IPS-15b (cell line): ENCODE results near the gene ZNF780A.

ENCODE experiments used
- H3K27me3 ChIP-seq: one replicate; pipeline ENCODE4 v1.6.1; 2013; ENCODE audit warnings: low read length; ENCODE audit not compliant: control insufficient read depth, insufficient read depth
- H3K36me3 ChIP-seq: one replicate; pipeline ENCODE4 v1.6.1; 2013; ENCODE audit warnings: low read length; ENCODE audit not compliant: control insufficient read depth, insufficient read depth
- H3K4me1 ChIP-seq: one replicate; pipeline ENCODE4 v1.6.1; 2013; ENCODE audit warnings: mild to moderate bottlenecking, low read length; ENCODE audit not compliant: control insufficient read depth, insufficient read depth
- H3K4me3 ChIP-seq: one replicate; pipeline ENCODE4 v1.5.1; 2013; ENCODE audit warnings: low read depth, low read length
- H3K9ac ChIP-seq: one replicate; pipeline ENCODE4 v1.6.1; 2013; ENCODE audit warnings: low read depth, mild to moderate bottlenecking, low read length
- H3K9me3 ChIP-seq: one replicate; pipeline ENCODE4 v1.6.1; 2013; ENCODE audit warnings: mild to moderate bottlenecking, low read length; ENCODE audit not compliant: control insufficient read depth, insufficient read depth

The ZNF780A gene

DNA sequence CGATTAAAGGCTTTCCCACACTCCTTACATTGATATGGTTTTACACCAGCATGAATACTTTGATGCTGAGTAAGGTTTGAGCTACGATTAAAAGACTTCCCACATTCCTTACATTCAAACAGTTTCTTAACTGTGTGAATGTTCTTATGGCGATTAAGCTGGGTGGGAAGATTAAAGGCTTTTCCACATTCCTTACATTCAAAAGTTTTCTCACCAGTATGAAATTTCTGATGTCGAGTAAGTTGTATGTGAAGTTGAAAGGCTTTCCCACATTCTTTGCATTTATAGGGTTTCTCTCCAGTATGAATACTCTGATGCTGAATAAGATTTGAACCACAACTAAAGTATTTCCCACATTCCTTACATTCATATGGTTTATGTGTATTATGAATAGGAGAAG, 54.7 kb downstream of the ZNF780A start:
- Histone ChIP-seq H3K36me3 (no peaks in the 10 kb centered on the region), H3K9ac (no peak overlapping the region), H3K4me3 (no peak overlapping the region), H3K4me1 (no peaks in the 10 kb centered on the region), H3K9me3 (peaks cover 37% of the 10 kb centered on the region), H3K27me3 (no peaks in the 10 kb centered on the region)

GRCh38 chr19:40033989-40034560, 56.7 kb downstream of the ZNF780A start:
- Histone ChIP-seq H3K27me3 (no peaks in the 10 kb centered on the region), H3K4me1 (no peaks in the 10 kb centered on the region), H3K9me3 (peaks cover 41% of the 10 kb centered on the region), H3K9ac (no peak overlapping the region), H3K36me3 (no peaks in the 10 kb centered on the region), H3K4me3 (no peak overlapping the region)

DNA sequence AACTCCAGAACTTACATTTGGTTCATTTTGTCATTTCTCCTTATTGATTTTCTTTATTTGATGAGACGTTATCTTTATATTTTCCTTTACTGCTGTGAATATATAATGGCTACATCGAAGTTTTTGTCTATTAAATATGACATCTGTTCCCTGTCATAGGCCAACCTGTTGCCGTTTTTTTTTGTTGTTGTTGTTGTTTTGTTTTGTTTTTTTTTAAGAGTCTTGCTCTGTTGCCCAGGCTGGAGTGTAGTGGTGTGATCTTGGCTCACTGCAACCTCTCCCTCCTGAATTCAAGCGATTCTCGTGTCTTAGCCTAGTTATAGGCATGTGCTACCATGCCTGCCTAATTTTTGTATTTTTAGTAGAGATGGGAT, 64.2 kb downstream of the ZNF780A start:
- no peak overlapping the region for H3K4me3 ChIP-seq
- peaks cover 21% of the 10 kb centered on the region for H3K9me3 ChIP-seq
- no peaks in the 10 kb centered on the region for H3K27me3 ChIP-seq
- no peaks in the 10 kb centered on the region for H3K4me1 ChIP-seq
- no peaks in the 10 kb centered on the region for H3K36me3 ChIP-seq
- no peak overlapping the region for H3K9ac ChIP-seq

GRCh38 chr19:40025938-40026596, 64.7 kb downstream of the ZNF780A start:
- Histone ChIP-seq H3K9me3 (peaks cover 21% of the 10 kb centered on the region), H3K4me1 (no peaks in the 10 kb centered on the region), H3K4me3 (no peak overlapping the region), H3K36me3 (no peaks in the 10 kb centered on the region), H3K27me3 (no peaks in the 10 kb centered on the region), H3K9ac (no peak overlapping the region)

- H3K9ac ChIP-seq: no peak overlapping the region
- no peaks in the 10 kb centered on the region for H3K36me3 ChIP-seq
- H3K9me3 ChIP-seq: peaks cover 15% of the 10 kb centered on the region
- no peaks in the 10 kb centered on the region for H3K27me3 ChIP-seq
- H3K4me1 ChIP-seq: no peaks in the 10 kb centered on the region
- no peak overlapping the region for H3K4me3 ChIP-seq
Observed at GRCh38 chr19:40023969-40024368, 66.8 kb downstream of the ZNF780A start.
